SKM-1 (cell line): ENCODE measurements around the gene RPN1.
A peak's percentile ranks its signal among the peaks of the same experiment; 100 is the strongest.
"Not testable (repeated sequence)": the region's sequence is repeated elsewhere in the genome, so short reads cannot be mapped to it uniquely, and the experiment has no call there.

Source experiments
- DNase-seq: peaks from one replicate; lab custom pipeline; 2025; ENCODE audit not compliant: unreplicated experiment; lab: John Stamatoyannopoulos, UW

The RPN1 gene

GRCh38 chr3:128650096-128651050, at the start of gene RPN1:
RPN1 (minus strand) TSS chr3:128650818; CDS start chr3:128650800, 18 bp downstream.
- peak; percentile 95 for DNase-seq

- no peak for DNase-seq
Measured at GRCh38 chr3:128698211-128699047, 47.8 kb upstream of the RPN1 start.

DNA sequence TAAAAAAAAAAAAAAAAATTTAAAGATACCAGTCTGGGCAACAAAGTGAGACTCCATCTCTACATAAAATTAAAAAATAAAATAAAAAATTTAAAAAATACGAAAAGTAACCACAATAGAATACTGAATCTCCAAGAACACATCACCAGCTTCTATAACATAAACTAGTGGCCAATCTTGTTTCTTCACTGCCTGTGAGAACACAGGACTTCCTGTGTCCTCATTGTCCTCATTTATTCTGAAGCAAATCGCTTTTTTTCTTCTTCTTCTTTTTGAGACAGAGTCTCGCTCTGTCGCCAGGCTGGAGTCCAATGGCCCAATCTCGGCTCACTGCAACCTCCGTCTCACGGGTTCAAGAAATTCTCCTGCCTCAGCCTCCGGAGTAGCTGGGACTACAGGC, 46.7 kb upstream of the RPN1 start:
- DNase-seq: no peak

GRCh38 chr3:128693696-128694095, 43.1 kb upstream of the RPN1 start:
- no peak for DNase-seq

GRCh38 chr3:128689060-128689459, 38.4 kb upstream of the RPN1 start:
- DNase-seq: no peak

DNA sequence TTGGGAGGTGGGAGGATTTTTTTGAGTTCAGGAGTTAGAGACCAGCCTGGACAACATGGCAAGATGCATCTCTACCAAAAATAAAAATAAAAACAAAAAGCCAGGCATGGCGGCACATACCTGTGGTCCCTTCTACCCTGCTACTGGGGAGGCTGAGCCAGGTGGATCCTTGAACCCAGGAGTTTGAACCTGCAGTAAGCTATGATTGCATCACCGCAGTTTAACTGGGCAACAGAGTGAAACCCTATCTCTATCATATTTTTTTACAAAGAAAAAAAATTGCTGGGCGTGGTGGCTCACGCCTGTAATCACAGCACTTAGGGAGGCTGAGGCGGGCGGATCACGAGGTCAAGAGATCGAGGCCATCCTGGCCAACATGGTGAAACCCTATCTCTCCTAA, 35.8 kb upstream of the RPN1 start:
- no peak for DNase-seq

- DNase-seq: no peak
Measured at GRCh38 chr3:128684986-128685726, 34.5 kb upstream of the RPN1 start.

DNA sequence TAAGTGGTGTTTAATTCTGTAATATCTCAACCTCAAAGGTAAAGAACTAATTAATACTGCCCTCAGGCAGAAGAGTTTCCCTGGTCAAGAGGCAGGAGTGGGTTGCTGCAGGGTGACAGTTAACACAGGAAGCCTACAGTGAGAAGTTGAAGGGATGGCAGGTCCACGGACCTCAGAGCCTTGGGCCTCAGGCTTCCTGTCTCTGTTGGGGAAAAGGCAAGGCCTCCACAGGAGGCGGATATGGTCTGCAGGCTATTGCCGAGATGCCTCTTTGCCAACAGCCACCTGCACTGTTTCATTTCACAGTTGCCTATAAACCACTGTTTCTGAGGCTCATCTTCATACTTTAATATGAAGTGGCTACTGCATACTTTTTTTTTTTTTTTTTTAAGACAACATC, 33.3 kb upstream of the RPN1 start:
- no peak for DNase-seq

DNA sequence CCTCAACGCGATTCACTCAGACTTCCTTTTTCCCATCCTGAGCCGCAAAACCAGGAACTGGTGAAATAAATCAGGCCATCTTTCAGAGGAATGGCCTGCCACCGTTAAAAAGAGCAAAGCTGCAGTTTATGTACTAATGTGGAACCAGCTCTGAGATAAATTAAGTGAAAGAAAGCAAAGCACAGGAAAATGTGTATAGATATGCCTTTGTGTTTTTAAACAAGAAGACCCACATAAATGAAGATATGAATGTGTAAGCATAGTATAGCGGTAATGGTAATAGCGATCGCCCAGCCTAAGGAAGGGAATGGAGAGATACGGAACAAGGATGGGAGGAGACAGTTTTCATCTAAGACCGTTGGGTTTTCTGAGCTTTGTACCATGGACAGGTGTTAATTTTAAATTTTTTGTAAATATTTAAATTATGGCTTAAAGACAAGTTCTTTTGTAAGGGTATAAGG, 30.8 kb upstream of the RPN1 start:
- DNase-seq: no peak

DNA sequence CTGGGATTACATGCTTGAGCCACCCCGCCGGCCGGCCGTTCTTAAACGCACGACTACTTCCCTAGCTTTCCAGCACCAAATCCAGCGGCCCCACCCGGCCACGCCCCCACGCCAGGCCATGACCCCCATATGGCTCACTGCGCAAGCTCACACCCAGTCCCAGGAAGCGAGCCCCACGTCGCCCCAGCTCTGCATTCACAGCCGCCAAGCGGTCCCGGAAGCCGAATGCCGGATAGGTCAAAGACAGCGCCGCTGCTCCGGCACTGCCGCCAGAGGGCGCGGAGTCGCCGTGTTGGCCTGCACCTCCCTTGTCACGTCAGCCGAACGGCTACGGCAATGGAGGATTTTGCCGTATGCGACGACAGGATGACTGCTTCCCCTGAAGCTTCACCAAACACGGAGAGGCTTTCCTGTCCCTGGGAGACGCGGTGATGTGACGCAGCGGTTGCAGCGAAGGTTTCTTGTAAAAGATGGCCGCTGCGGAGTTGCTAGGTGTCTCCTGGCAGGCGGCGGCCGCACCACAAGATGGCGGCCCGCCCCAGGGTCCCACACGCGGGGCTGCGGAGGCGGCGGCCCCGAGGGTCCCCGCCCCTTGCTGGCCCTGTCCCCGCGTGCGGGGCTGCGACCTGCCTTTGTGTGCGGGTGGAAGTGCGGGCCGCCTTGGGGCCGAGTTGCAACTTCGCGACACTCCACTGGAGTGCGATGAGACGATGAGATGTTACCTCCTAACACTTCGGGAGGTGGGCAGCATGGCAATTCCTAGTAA, 30.2 kb upstream of the RPN1 start:
- DNase-seq: peak; percentile 94

- no peak for DNase-seq
Measured at GRCh38 chr3:128679338-128679737, 28.7 kb upstream of the RPN1 start.

DNA sequence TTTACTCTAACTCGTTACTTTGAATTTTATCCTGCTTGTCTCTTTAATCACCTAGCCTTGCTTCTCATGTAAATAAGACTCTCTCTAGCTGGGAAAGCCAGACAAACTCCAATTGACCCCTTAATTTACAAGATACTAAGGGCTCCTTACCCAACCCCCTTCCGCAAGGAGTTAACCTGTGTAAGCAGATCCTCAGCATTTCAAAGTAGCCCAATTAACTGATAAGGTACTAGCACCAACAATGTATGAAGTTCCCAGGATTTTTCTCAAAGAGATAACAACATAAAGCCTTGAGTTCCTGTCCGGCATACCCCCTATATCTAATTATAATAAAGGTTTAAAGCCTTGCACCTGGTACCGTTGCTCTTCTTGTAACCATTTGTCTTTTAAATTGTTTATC, 25.2 kb upstream of the RPN1 start:
- not testable (repeated sequence) for DNase-seq

DNA sequence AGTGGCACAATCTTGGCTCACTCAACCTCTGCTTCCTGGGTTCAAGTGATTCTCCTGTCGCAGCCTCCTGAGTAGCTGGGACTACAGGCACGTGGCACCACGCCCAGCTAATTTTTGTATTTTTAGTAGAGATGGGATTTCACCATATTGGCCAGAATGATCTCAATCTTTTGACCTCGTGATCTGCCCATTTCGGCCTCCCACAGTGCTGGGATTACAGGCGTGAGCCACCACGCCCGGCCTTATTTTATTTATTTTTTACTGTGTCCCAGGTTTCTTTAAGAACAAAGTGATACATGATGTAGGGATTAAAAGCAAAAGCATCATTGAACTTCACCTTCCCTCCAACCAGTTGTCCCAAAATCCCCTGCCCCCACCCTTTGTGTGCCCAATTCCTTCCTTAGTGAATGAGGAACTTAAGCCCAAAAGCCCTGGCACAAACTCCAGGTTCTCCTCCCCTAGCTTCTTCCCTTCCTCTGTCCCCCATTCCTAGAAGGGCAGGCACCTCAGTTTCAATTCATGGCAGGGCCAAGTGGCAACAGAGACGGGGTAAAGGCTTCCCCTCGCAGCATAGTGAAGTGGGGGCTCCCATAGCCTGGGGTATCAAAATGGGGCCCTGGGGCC, 23.7 kb upstream of the RPN1 start:
- peak; percentile 53 for DNase-seq

GRCh38 chr3:128667641-128668040, 17.0 kb upstream of the RPN1 start:
- no peak for DNase-seq

GRCh38 chr3:128665362-128666021, 14.9 kb upstream of the RPN1 start:
- DNase-seq: no peak

DNA sequence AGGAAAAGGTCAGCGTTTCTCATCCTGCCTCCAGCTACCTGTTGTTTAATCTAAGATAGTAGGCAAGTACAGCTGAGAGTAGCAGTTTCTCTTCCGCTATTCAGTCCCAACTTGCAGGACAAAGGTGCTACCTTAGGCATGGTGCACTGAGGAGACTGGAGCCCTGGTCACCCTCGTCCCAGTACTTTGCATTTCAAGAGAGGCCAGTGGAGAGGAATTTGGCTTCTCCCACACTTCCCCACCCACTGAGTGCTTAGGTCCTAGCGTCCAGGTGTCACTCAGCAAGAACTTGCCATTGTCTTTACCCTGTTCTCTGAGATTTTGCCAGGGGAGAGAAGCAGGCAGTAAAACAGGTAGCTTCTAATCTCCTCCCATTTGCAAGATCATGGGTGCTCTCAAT, 12.5 kb upstream of the RPN1 start:
- DNase-seq: no peak

DNA sequence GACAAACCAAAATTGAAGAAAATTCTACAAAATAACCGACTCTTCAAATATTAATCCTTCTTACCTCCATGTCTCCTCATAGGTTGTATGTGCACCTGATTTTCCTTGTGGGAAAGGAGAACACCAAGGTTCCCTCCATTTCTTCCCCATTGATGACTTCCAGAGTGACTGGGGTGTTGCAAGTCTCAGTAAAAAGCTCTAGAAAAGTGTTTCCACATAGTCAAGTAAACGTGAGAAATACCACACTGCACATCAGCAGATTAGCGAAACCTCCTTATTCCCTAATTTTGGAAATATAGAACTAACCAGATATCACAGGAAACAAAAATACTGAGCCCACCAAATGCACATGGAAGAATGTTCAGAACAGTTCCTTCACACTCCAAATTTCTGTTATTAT, 4.9 kb upstream of the RPN1 start:
- no peak for DNase-seq

DNA sequence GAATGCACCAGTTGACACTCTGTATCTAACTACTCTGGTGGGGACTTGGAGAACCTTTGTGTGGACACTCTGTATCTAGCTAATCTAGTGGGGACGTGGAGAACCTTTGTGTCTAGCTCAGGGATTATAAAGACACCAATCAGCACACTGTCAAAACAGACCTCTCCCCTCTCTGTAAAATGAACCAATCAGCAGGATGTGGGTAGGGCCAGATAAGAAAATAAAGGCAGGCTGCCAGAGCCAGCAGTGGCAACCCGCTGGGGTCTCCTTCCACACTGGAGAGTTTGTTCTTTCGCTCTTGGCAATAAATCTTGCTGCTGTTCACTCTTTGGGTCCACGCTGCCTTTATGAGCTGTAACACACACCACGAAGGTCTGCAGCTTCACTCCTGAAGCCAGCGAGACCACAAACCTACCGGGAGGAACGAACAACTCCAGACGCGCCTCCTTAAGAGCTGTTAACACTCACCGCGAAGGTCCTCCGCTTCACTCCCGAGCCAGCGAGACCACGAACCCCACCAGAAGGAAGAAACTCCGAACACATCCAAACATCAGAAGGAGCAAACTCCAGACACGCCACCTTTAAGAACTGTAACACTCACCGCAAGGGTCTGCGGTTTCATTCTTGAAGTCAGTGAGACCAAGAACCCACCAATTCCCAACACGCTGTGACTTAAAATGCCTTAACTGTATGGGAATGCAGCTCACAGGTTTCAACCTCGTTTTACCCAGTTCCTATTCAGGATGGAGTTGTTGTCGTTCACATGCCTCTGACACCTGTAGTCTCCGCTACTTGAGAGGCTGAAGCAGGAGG, 3.6 kb upstream of the RPN1 start:
- DNase-seq: not testable (repeated sequence)
